ENCODE data around the gene TNIP2.

The TNIP2 gene

GRCh38 chr4:2790583-2791517 lies 34.7 kb upstream of the TNIP2 start:
- no peaks in the 10 kb centered on the region for H3K27me3 ChIP-seq (replicated peaks; ENCODE audit: insufficient read depth, low read length)
- no peak overlapping the region for H3K9ac ChIP-seq (ENCODE audit: low read length)
- peaks cover 28% of the 10 kb centered on the region for H3K4me1 ChIP-seq (ENCODE audit: low read length)
- H3K9me3 ChIP-seq (replicated peaks; ENCODE audit: insufficient read depth, low read length): no peaks in the 10 kb centered on the region
- TF ChIP-seq EZH2phosphoT487 (IDR thresholded peaks at IDR 0.05; ENCODE audit: low read length) (no peak), CTCF (IDR thresholded peaks at IDR 0.05; ENCODE audit: low read length) (no peak), EZH2 (optimal IDR thresholded peaks at IDR 0.05; ENCODE audit: low read depth, low read length) (no peak)
- H3K4me2 ChIP-seq (ENCODE audit: low read depth, low read length): no peak overlapping the region
- DNase-seq: no peak
- H3K9me2 ChIP-seq (replicated peaks; ENCODE audit: insufficient read depth, low read length): no peaks in the 10 kb centered on the region
- no peak overlapping the region for H3K4me3 ChIP-seq (ENCODE audit: low read length)
- 0 out of 2 replicates have a peak, but pooled peaks cover 4% of the 10 kb centered on the region for H3F3A ChIP-seq (ENCODE audit: insufficient read depth, low read length)
- no peaks in the 10 kb centered on the region for H3K36me3 ChIP-seq (replicated peaks; ENCODE audit: insufficient read depth, low read length)
- no peak overlapping the region for H2AFZ ChIP-seq (ENCODE audit: low read length)
- no peaks in the 10 kb centered on the region for H3K79me2 ChIP-seq (ENCODE audit: low read length)
- no peak overlapping the region for H3K27ac ChIP-seq (ENCODE audit: low read length)
- no peaks in the 10 kb centered on the region for H4K20me1 ChIP-seq (ENCODE audit: insufficient read depth, low read length)

- Histone ChIP-seq H3K9me2 (replicated peaks; ENCODE audit: insufficient read depth, low read length) (no peaks in the 10 kb centered on the region), H2AFZ (ENCODE audit: low read length) (no peak overlapping the region), H3K79me2 (ENCODE audit: low read length) (no peaks in the 10 kb centered on the region), H3F3A (ENCODE audit: insufficient read depth, low read length) (0 out of 2 replicates have a peak, but pooled peaks cover 5% of the 10 kb centered on the region), H3K4me3 (ENCODE audit: low read length) (no peak overlapping the region), H4K20me1 (ENCODE audit: insufficient read depth, low read length) (no peaks in the 10 kb centered on the region), H3K9me3 (replicated peaks; ENCODE audit: insufficient read depth, low read length) (no peaks in the 10 kb centered on the region), H3K27ac (ENCODE audit: low read length) (no peak overlapping the region), H3K4me1 (ENCODE audit: low read length) (peaks cover 28% of the 10 kb centered on the region), H3K9ac (ENCODE audit: low read length) (no peak overlapping the region), H3K36me3 (replicated peaks; ENCODE audit: insufficient read depth, low read length) (no peaks in the 10 kb centered on the region), H3K4me2 (ENCODE audit: low read depth, low read length) (no peak overlapping the region), H3K27me3 (replicated peaks; ENCODE audit: insufficient read depth, low read length) (no peaks in the 10 kb centered on the region)
- TF ChIP-seq CTCF (IDR thresholded peaks at IDR 0.05; ENCODE audit: low read length): no peak
- no peak for TF ChIP-seq EZH2phosphoT487 (IDR thresholded peaks at IDR 0.05; ENCODE audit: low read length)
- no peak for DNase-seq
Measured at GRCh38 chr4:2789793-2790582, 33.9 kb upstream of the TNIP2 start.

- no peak overlapping the region for H3K27ac ChIP-seq (ENCODE audit: low read length)
- TF ChIP-seq EZH2 (optimal IDR thresholded peaks at IDR 0.05; ENCODE audit: low read depth, low read length) (no peak), EZH2phosphoT487 (IDR thresholded peaks at IDR 0.05; ENCODE audit: low read length) (no peak), CTCF (IDR thresholded peaks at IDR 0.05; ENCODE audit: low read length) (no peak)
- H2AFZ ChIP-seq (ENCODE audit: low read length): no peak overlapping the region
- no peak overlapping the region for H3K4me3 ChIP-seq (ENCODE audit: low read length)
- no peaks in the 10 kb centered on the region for H3K27me3 ChIP-seq (replicated peaks; ENCODE audit: insufficient read depth, low read length)
- no peak overlapping the region for H3K4me2 ChIP-seq (ENCODE audit: low read depth, low read length)
- H3K36me3 ChIP-seq (replicated peaks; ENCODE audit: insufficient read depth, low read length): no peaks in the 10 kb centered on the region
- no peak for DNase-seq
- H4K20me1 ChIP-seq (ENCODE audit: insufficient read depth, low read length): no peaks in the 10 kb centered on the region
- 0 out of 2 replicates have a peak, but pooled peaks cover 5% of the 10 kb centered on the region for H3F3A ChIP-seq (ENCODE audit: insufficient read depth, low read length)
- peaks cover 28% of the 10 kb centered on the region for H3K4me1 ChIP-seq (ENCODE audit: low read length)
- H3K9ac ChIP-seq (ENCODE audit: low read length): no peak overlapping the region
- no peaks in the 10 kb centered on the region for H3K79me2 ChIP-seq (ENCODE audit: low read length)
- H3K9me2 ChIP-seq (replicated peaks; ENCODE audit: insufficient read depth, low read length): no peaks in the 10 kb centered on the region
- no peaks in the 10 kb centered on the region for H3K9me3 ChIP-seq (replicated peaks; ENCODE audit: insufficient read depth, low read length)
Measured at GRCh38 chr4:2789351-2789750, 33.2 kb upstream of the TNIP2 start.

Measured in MM.1S (cell line).